PC-9 (cell line): Measurements from ENCODE around the gene POFUT2. TPM values are rescaled to one million over a fixed set of nuclear protein-coding genes. Genes with fewer than 3 reads are reported as not detected.
"Not testable (repeated sequence)": the region's sequence is repeated elsewhere in the genome, so short reads cannot be mapped to it uniquely, and the experiment has no call there.

Source experiments
- BruUV-seq: library from RNA; stranded (reverse); fragments of 400-500 nt; replicated peaks from 2 replicates; lab custom pipeline; 2021; lab: Mats Ljungman, UMichigan
- CTCF ChIA-PET: fragments of 300-600 bp; sonication (Branson Sonifier 250); formaldehyde crosslinking; loops from one replicate; lab custom pipeline; 2022; ENCODE audit warnings: antibody characterized with exemption; lab: Charles Lee
- POLR2A ChIA-PET: fragments of 300-600 bp; sonication (Branson Sonifier 250); formaldehyde crosslinking; loops from one replicate; lab custom pipeline; 2022; ENCODE audit warnings: antibody characterized with exemption; ENCODE audit not compliant: unreplicated experiment; lab: Charles Lee
- DNase-seq, 2 experiments: peaks; one replicate each; pipeline versions ENCODE4 v3.0.0 to v3.0.0-alpha.2; 2015 to 2022; ENCODE audit warnings: mixed read lengths in 1 of 2
- H2AFZ ChIP-seq: fragments of 200-600 bp; sonication (generic); 2 replicates; pipeline ENCODE4 v1.8.1; 2017; ENCODE audit warnings: antibody characterized with exemption
- H3F3A ChIP-seq: fragments of 200-600 bp; sonication (generic); 2 replicates; pipeline ENCODE4 v1.8.1; 2017; ENCODE audit warnings: antibody characterized with exemption, mild to moderate bottlenecking, low read depth; ENCODE audit not compliant: insufficient read depth
- H3K27ac ChIP-seq: fragments of 200-600 bp; sonication (generic); 2 replicates; pipeline ENCODE4 v1.6.1; 2016; ENCODE audit warnings: mixed run types
- H3K27me3 ChIP-seq: fragments of 200-600 bp; sonication (generic); 2 replicates; pipeline ENCODE4 v1.6.1; 2016; ENCODE audit warnings: low read depth, mixed run types; ENCODE audit not compliant: insufficient read depth
- H3K36me3 ChIP-seq: fragments of 200-600 bp; sonication (generic); 2 replicates; pipeline ENCODE4 v1.6.1; 2016; ENCODE audit warnings: low read depth, mixed run types
- H3K4me1 ChIP-seq: fragments of 200-600 bp; sonication (generic); replicated peaks from 2 replicates; pipeline ENCODE4 v1.6.1; 2016; ENCODE audit warnings: mixed run types; ENCODE audit not compliant: insufficient read depth
- H3K4me2 ChIP-seq: fragments of 200-600 bp; sonication (generic); 2 replicates; pipeline ENCODE4 v1.6.1; 2017; ENCODE audit warnings: mixed run types
- H3K4me3 ChIP-seq: fragments of 200-600 bp; sonication (generic); 2 replicates; pipeline ENCODE4 v1.6.1; 2016; ENCODE audit warnings: mixed run types
- H3K79me2 ChIP-seq: fragments of 200-600 bp; sonication (generic); 2 replicates; pipeline ENCODE4 v1.6.1; 2017; ENCODE audit warnings: low read depth, mixed run types
- H3K9me2 ChIP-seq: fragments of 200-600 bp; sonication (generic); 2 replicates; pipeline ENCODE4 v1.8.1; 2017; ENCODE audit warnings: mild to moderate bottlenecking; ENCODE audit not compliant: insufficient read depth
- H3K9me3 ChIP-seq: fragments of 200-600 bp; sonication (generic); 2 replicates; pipeline ENCODE4 v1.8.1; 2016; ENCODE audit warnings: low read depth; ENCODE audit not compliant: insufficient read depth
- H4K20me1 ChIP-seq: fragments of 200-600 bp; sonication (generic); 2 replicates; pipeline ENCODE4 v1.8.1; 2017; ENCODE audit not compliant: insufficient read depth
- CTCF ChIP-seq: fragments of 200-600 bp; sonication (generic); conservative IDR thresholded peaks from 2 replicates; pipeline ENCODE4 v1.6.1; 2017; ENCODE audit warnings: mixed run types, antibody characterized with exemption, mild to moderate bottlenecking, moderate library complexity
- EZH2 ChIP-seq: fragments of 200-600 bp; sonication (generic); IDR thresholded peaks from 2 replicates; pipeline ENCODE4 v1.8.0; 2017; ENCODE audit warnings: antibody characterized with exemption, low read depth
- intact Hi-C: fragments of 100-400 bp; cut with micrococcal nuclease; formaldehyde crosslinking; loops from one replicate; pipeline ENCODE4 v1.10.0; 2022; ENCODE audit not compliant: unreplicated experiment
- total RNA-seq: library from RNA; stranded (reverse); gene quantifications from 2 replicates; pipeline ENCODE4 v1.2.3, GENCODE V29; 2021

The POFUT2 gene
- total RNA-seq, 1 experiment from 2014 or later, result 32.6 TPM

DNA sequence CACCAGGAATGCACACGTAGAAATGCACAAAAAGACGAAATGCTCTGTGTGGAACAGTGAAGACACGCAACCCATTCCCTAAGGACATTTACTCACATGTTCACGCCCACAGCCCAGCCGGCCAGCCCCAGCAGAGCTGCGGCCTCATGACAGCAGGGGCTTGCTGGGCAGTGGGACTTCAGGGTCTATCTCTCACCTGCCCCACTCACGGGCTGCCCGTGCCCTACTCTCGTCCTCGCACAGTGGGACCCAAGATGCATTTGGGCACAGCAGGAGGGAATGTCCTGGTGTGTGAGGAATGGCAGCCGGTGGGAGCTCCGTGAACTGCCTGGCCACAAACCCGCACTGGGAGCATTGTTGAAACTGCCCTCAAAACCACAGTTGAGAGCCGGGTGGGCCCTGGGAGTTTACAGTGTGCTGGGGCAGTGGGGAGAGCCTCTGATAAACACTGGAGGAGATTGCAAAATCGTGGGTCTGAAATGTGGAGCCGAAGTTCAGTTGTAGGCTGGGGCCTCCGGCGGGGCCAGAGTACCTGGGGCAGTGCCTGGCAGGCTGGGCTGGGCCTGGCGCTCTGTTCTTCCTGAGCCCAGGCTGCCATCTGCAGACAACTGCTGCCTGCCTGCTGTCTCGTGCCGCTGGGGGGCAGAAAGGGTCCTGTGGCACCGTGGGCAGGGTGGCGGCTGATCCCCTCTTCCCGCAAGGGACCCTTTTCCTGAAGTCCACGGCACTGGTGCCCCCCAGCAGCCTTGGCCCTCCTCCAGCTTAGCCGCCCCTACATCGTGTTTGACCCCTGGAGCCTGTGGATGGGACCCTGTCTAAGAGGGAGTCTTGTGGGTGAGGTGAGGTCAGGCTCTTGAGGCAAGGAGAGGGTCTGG lies 20.7 kb upstream of the POFUT2 start:
- Histone ChIP-seq H3K4me2 (no peak overlapping the region), H3F3A (no peaks in the 10 kb centered on the region), H3K27ac (no peak overlapping the region), H3K36me3 (no peaks in the 10 kb centered on the region), H3K4me3 (no peak overlapping the region), H4K20me1 (no peaks in the 10 kb centered on the region), H3K9me2 (no peaks in the 10 kb centered on the region), H2AFZ (no peak overlapping the region), H3K79me2 (no peaks in the 10 kb centered on the region), H3K9me3 (no peaks in the 10 kb centered on the region), H3K27me3 (no peaks in the 10 kb centered on the region), H3K4me1 (no peaks in the 10 kb centered on the region)
- DNase-seq, result no peak
- POLR2A ChIA-PET, result no interaction called here
- intact Hi-C loops, result no loop called here
- CTCF ChIA-PET, result interaction anchor here (1.0 kb wide), 1 partner anchor 166 kb away, joined by 3 read pairs; no protein-coding TSS in a partner anchor
- BruUV-seq, result no TSS peak
- TF ChIP-seq EZH2, result no peak
- no peak for TF ChIP-seq CTCF

GRCh38 chr21:45307597-45308158 lies 20.0 kb upstream of the POFUT2 start:
- H3K4me1 ChIP-seq, BruUV-seq, DNase-seq, H3K27me3 ChIP-seq, H3F3A ChIP-seq, H2AFZ ChIP-seq, POLR2A ChIA-PET, H3K79me2 ChIP-seq, H3K9me3 ChIP-seq, CTCF ChIA-PET, H3K27ac ChIP-seq, H3K4me3 ChIP-seq, H3K4me2 ChIP-seq, H3K9me2 ChIP-seq, H3K36me3 ChIP-seq, intact Hi-C loops, H4K20me1 ChIP-seq: not testable (repeated sequence)

DNA sequence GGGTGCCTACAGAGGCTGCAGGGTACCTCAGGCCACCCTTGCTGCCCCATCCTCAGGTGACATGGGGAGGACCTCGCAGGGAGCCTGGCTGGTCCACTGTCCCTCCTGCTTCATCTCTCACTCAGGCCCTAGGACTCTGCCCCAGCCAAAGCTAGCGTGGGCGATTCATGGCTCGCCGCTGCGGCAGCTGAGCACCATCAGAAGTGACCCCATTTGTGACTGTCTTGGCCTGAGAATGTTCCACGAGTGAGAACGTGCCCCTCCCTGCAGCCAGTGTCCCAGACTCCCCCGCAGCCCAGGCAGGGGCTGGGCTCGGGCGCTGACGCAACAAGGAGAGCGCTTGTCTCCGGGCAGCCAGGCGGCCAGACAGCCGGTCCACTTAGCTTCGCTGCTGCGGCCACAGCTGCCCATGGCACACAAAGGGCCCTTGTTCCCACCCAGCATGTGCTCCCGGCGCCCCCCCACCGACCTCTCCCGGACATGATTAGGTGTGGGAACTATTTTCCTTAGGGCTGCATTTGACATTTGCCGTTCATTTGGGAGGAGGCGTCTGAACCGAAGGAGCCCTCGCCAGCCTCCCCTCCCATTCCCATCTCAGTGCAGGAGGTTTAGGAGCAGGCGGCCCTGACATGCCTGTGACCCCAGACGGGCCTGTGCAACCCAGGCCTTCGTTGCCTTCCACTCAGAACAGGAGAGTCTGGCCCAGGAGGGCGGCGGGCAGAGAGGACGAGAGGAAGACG lies 19.3 kb upstream of the POFUT2 start:
- Histone ChIP-seq H4K20me1 (no peaks in the 10 kb centered on the region), H3K36me3 (no peaks in the 10 kb centered on the region), H3K79me2 (no peaks in the 10 kb centered on the region), H3F3A (no peaks in the 10 kb centered on the region), H3K27ac (no peak overlapping the region), H3K27me3 (no peaks in the 10 kb centered on the region), H3K9me2 (no peaks in the 10 kb centered on the region), H3K9me3 (no peaks in the 10 kb centered on the region), H2AFZ (no peak overlapping the region), H3K4me1 (no peaks in the 10 kb centered on the region), H3K4me2 (no peak overlapping the region), H3K4me3 (no peak overlapping the region)
- DNase-seq, result no peak
- TF ChIP-seq EZH2, result no peak
- TF ChIP-seq CTCF, result no peak
- intact Hi-C loops, result no loop called here
- ChIA-PET CTCF (no interaction called here), POLR2A (no interaction called here)
- BruUV-seq, result no TSS peak
